Progenitor cell of endocrine pancreas (in vitro differentiated cells): ENCODE results near the gene NFKBIE. TPM values are rescaled to one million over a fixed set of nuclear protein-coding genes. Genes with fewer than 3 reads are reported as not detected.

Experiments
- DNase-seq: peaks from one replicate; pipeline ENCODE4 v3.0.0; 2021; ENCODE audit warnings: low spot score; ENCODE audit not compliant: unreplicated experiment
- H3K27ac Mint-ChIP-seq: 2 replicates; pipeline ENCODE4 v1.8.0; 2021; ENCODE audit warnings: mild to moderate bottlenecking, moderate library complexity, mixed read lengths
- H3K27me3 Mint-ChIP-seq: 2 replicates; pipeline ENCODE4 v1.8.0; 2021; ENCODE audit warnings: mixed read lengths
- H3K36me3 Mint-ChIP-seq: 2 replicates; pipeline ENCODE4 v1.8.0; 2022; ENCODE audit warnings: mixed read lengths; ENCODE audit not compliant: insufficient read depth
- H3K4me1 Mint-ChIP-seq: 2 replicates; pipeline ENCODE4 v1.8.0; 2021; ENCODE audit warnings: low read depth, mixed read lengths
- H3K4me3 Mint-ChIP-seq: 2 replicates; pipeline ENCODE4 v1.8.0; 2021; ENCODE audit warnings: low read depth, mild to moderate bottlenecking, moderate library complexity, mixed read lengths
- H3K9me3 Mint-ChIP-seq: 2 replicates; pipeline ENCODE4 v1.8.0; 2021; ENCODE audit warnings: low read depth, mixed read lengths
- CTCF ChIP-seq: fragments of 200-600 bp; sonication (generic); IDR thresholded peaks from one replicate; pipeline ENCODE4 v1.5.0; 2021; ENCODE audit warnings: antibody characterized with exemption, mild to moderate bottlenecking; ENCODE audit not compliant: unreplicated experiment
- total RNA-seq: library from RNA; stranded (reverse); gene quantifications from 2 replicates; pipeline ENCODE4 v1.2.1, GENCODE V29; 2021

Gene NFKBIE
- total RNA-seq, 1 donor from 2014 or later, result 7.1 TPM

- DNase-seq, result no peak
- peaks cover 77% of the 10 kb centered on the region for H3K27me3 Mint-ChIP-seq
- no peak overlapping the region for H3K27ac Mint-ChIP-seq
- H3K4me1 Mint-ChIP-seq, result peaks cover 2% of the 10 kb centered on the region
- H3K9me3 Mint-ChIP-seq, result no peaks in the 10 kb centered on the region
- TF ChIP-seq CTCF, result no peak
- H3K4me3 Mint-ChIP-seq, result no peak overlapping the region
- H3K36me3 Mint-ChIP-seq, result peaks cover 6% of the 10 kb centered on the region
Observed at GRCh38 chr6:44294832-44295791, 29.8 kb upstream of the NFKBIE start.

GRCh38 chr6:44292661-44293365, 27.5 kb upstream of the NFKBIE start:
- no peak for DNase-seq

GRCh38 chr6:44291841-44292240, 26.5 kb upstream of the NFKBIE start:
- no peak for TF ChIP-seq CTCF
- H3K27ac Mint-ChIP-seq, result no peak overlapping the region

More at GRCh38 chr6:44292661-44293365, 27.5 kb upstream of the NFKBIE start:
- Mint-ChIP-seq H3K36me3 (no peaks in the 10 kb centered on the region), H3K27me3 (peaks cover 80% of the 10 kb centered on the region), H3K27ac (no peak overlapping the region), H3K4me1 (peaks cover 1% of the 10 kb centered on the region), H3K4me3 (no peak overlapping the region), H3K9me3 (no peaks in the 10 kb centered on the region)
- TF ChIP-seq CTCF, result no peak

GRCh38 chr6:44289726-44290260, 24.4 kb upstream of the NFKBIE start:
- Mint-ChIP-seq H3K4me3 (no peak overlapping the region), H3K9me3 (no peaks in the 10 kb centered on the region), H3K36me3 (no peaks in the 10 kb centered on the region), H3K4me1 (no peaks in the 10 kb centered on the region), H3K27ac (no peak overlapping the region), H3K27me3 (peaks cover 85% of the 10 kb centered on the region)
- no peak for TF ChIP-seq CTCF
- no peak for DNase-seq

More at GRCh38 chr6:44291841-44292240, 26.5 kb upstream of the NFKBIE start:
- Mint-ChIP-seq H3K4me1 (no peaks in the 10 kb centered on the region), H3K9me3 (no peaks in the 10 kb centered on the region), H3K36me3 (no peaks in the 10 kb centered on the region), H3K27me3 (peaks cover 85% of the 10 kb centered on the region), H3K4me3 (no peak overlapping the region)
- DNase-seq, result no peak

GRCh38 chr6:44286747-44287146, 21.4 kb upstream of the NFKBIE start:
- peaks cover 88% of the 10 kb centered on the region for H3K27me3 Mint-ChIP-seq
- H3K9me3 Mint-ChIP-seq, result no peaks in the 10 kb centered on the region
- no peak for DNase-seq
- TF ChIP-seq CTCF, result no peak
- H3K4me1 Mint-ChIP-seq, result no peaks in the 10 kb centered on the region
- no peak overlapping the region for H3K27ac Mint-ChIP-seq
- H3K4me3 Mint-ChIP-seq, result no peak overlapping the region
- H3K36me3 Mint-ChIP-seq, result no peaks in the 10 kb centered on the region
